DMS153 treated with DMSO at 0.1 percent for 48 hours (cell line): ENCODE results near the gene MYH1.
"Not testable (repeated sequence)": the region's sequence is repeated elsewhere in the genome, so short reads cannot be mapped to it uniquely, and the experiment has no call there.

Source experiments
- DNase-seq: peaks from one replicate; lab custom pipeline; 2025; ENCODE audit not compliant: unreplicated experiment; lab: John Stamatoyannopoulos, UW

Gene MYH1

GRCh38 chr17:10518271-10519037 lies at the start of gene MYH1:
MYH1 (minus strand) TSS chr17:10518542; CDS start chr17:10516642, 1,900 bp downstream.
- no peak for DNase-seq

GRCh38 chr17:10563991-10564660 lies 45.8 kb upstream of the MYH1 start:
- no peak for DNase-seq

DNA sequence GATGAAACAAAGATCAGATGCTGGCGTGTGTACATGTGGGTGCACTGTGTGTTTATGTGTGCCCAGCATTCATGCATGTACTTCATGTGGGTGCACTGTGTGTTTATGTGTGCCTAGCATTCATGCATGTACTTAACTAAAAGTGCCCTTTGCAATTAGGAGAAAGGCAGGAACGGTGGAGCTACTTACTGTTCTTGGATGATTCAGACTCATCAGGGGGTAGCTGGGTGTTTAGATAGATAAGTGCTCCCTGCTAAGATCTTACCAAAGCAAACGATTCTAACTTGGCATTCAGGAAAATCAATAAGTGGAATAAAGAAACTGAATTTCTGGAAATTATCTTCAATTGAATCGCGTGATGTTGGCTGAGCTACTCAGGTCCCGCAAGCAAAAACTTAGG lies 39.7 kb upstream of the MYH1 start:
- DNase-seq, result no peak

- no peak for DNase-seq
Measured at GRCh38 chr17:10557422-10557821, 39.1 kb upstream of the MYH1 start.

GRCh38 chr17:10556301-10557005 lies 38.1 kb upstream of the MYH1 start:
- no peak for DNase-seq

- DNase-seq, result no peak
Measured at GRCh38 chr17:10550014-10550413, 31.7 kb upstream of the MYH1 start.

GRCh38 chr17:10549096-10549842 lies 30.9 kb upstream of the MYH1 start, which contains the start of gene MYH2:
MYH2 (minus strand) TSS chr17:10549658; CDS start chr17:10547920, 1,738 bp downstream.
- DNase-seq, result no peak

DNA sequence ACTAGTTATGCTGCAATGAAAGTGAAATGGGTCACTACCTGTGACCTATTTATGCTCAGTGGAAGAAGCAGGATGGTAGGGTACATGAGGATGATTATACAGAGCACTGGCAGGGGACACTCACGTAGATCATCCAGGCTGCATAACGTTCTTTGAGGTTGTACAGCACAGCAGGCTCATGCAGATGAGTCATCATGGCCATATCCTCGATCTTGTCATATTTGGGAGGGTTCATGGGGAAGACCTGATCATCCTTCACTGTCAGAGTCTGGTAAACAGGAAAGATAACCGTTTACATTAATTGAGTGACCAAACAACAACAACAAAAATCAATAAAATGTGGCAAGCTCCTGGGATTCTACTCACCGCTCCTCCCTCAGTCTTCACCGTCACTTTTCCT lies 29.0 kb upstream of the MYH1 start:
- DNase-seq, result no peak

DNA sequence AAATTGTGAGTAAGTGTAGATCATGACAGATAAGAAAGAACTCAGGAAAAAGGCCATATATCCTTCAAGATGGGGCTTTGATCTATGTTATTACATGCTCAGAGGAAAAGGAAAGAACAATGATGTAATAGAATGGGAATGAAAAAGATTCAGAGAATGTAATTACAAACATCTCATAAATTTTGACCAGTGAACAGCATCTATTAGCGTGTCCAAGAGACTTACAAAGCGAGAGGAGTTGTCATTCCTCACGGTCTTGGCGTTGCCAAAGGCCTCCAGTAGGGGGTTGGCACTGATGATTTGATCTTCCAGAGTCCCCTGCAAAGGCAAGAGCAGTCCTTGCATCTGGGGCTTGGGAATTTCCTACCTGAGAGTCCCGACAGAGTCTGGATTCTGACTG lies 25.1 kb upstream of the MYH1 start:
- DNase-seq, result not testable (repeated sequence)

- DNase-seq, result not testable (repeated sequence)
Measured at GRCh38 chr17:10541179-10541578, 22.8 kb upstream of the MYH1 start.

DNA sequence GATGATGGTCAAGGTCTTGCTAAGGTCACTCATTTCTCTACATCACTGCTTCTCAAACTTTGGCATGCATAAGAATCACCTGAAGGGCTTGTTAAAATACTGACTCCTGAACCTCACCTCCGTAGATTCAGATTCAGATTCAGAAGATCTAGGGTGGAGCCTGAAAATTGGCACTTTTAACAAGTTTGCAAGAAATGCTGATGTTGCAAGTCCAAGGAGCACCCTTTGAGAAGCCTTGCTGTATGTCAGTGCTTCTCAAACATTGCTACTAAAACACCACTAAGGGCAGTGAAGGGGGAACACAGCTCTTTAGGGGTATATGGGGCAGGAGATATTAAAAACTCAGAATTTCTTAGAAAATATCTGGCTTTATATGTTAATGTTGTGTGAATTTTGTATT lies 13.7 kb upstream of the MYH1 start:
- no peak for DNase-seq

GRCh38 chr17:10527419-10527818 lies 9.1 kb upstream of the MYH1 start:
- DNase-seq, result no peak

DNA sequence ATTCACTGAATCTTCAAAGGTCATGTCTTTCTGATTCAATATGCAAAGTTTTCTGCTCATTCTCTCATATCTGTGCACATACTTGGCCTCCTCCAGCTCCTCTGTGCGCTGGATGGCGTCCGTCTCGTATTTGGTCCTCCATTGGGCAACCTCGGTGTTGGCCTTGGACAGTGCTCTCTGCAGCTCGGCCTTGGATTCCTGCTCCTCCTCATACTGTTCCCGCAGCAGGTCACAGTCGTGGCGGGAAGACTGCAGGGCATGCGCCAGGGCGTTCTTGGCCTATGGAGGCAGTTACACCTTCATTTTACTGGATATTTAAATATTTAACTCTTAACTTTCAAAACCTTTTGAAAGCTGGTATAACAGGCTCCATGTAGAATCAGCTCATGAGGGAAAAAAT lies 8.2 kb upstream of the MYH1 start:
- DNase-seq, result no peak

DNA sequence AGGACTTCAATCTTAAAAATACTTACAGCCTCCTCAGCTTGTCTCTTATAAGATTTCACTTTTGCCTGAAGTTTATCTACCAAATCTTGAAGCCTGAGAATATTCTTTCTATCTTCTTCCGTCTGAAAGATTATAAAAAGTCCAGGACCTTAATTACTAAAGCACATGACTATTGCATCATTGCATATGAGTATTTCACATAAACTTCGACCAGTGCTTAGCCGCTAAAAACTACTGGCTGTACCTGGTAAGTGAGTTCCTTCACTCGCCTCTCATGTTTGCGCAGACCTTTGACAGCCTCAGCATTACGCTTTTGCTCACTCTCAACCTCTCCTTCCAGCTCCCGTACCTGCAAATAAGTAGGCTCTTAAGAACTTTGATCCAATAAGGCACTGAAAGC lies 4.7 kb upstream of the MYH1 start:
- DNase-seq, result no peak

- no peak for DNase-seq
Measured at GRCh38 chr17:10521949-10522348, 3.6 kb upstream of the MYH1 start.

DNA sequence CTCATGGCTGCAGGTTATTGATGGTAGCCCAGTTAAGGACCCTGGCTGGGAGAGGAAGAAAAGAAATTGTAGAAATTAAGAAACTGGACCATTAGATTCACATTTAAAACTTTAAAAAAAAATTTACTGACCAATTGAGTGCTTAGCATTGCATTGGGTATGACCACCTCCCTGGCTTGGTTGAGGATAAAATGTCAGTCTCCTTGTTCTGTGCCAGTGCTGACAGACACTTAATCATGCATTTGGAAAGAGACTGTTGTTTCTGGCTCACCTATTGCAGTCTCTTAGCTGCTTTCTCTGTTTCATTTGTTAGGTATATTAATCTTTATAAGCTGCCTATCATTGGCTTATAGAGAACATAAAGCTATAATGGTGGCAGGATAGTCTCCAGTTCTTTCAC lies 1.7 kb downstream of the MYH1 start:
- no peak for DNase-seq

DNA sequence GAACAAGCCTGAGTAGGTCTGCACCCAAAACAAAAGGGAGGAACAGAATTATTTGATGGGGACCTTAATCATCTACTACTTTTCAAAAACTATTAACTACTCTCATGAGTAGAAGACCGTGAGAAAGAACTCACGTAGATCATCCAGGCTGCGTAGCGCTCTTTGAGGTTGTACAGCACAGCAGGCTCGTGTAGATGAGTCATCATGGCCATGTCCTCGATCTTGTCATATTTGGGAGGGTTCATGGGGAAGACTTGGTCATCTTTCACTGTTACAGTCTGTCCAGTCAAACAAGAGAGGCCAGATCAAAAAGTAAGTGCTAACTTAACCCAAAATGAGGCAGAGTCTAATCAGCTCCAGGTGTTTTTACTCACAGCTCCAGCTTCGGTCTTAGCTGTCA lies 2.3 kb downstream of the MYH1 start:
- DNase-seq, result no peak

- DNase-seq, result no peak
Measured at GRCh38 chr17:10513299-10514067, 4.9 kb downstream of the MYH1 start.

GRCh38 chr17:10512856-10513255 lies 5.5 kb downstream of the MYH1 start:
- DNase-seq, result no peak

- no peak for DNase-seq
Measured at GRCh38 chr17:10499950-10500349, 18.4 kb downstream of the MYH1 start.
